PC-9 (cell line): Measurements from ENCODE around the gene EIF5AL1.

ENCODE experiments used
- CTCF ChIP-seq: fragments of 200-600 bp; sonication (generic); conservative IDR thresholded peaks from 2 replicates; pipeline ENCODE4 v1.6.1; 2017; ENCODE audit warnings: mixed run types, antibody characterized with exemption, mild to moderate bottlenecking, moderate library complexity
- EZH2 ChIP-seq: fragments of 200-600 bp; sonication (generic); IDR thresholded peaks from 2 replicates; pipeline ENCODE4 v1.8.0; 2017; ENCODE audit warnings: antibody characterized with exemption, low read depth

GRCh38 chr10:79488336-79488735 lies 24.0 kb upstream of the EIF5AL1 start:
- TF ChIP-seq CTCF, result no peak
- no peak for TF ChIP-seq EZH2
